GM23248 (cell line): ENCODE results near the gene SHC2.

Experiments used
- EZH2 ChIP-seq: fragments of 200-600 bp; sonication (generic); IDR thresholded peaks from 2 replicates; pipeline ENCODE4 v1.6.1; 2018; ENCODE audit warnings: antibody characterized with exemption, mild to moderate bottlenecking; ENCODE audit not compliant: insufficient read depth, poor library complexity, severe bottlenecking
- EZH2phosphoT487 ChIP-seq: fragments of 200-600 bp; sonication (generic); IDR thresholded peaks from 2 replicates; pipeline ENCODE4 v1.6.1; 2018; ENCODE audit warnings: antibody characterized with exemption, moderate library complexity, mild to moderate bottlenecking, low read depth; ENCODE audit not compliant: insufficient read depth

DNA sequence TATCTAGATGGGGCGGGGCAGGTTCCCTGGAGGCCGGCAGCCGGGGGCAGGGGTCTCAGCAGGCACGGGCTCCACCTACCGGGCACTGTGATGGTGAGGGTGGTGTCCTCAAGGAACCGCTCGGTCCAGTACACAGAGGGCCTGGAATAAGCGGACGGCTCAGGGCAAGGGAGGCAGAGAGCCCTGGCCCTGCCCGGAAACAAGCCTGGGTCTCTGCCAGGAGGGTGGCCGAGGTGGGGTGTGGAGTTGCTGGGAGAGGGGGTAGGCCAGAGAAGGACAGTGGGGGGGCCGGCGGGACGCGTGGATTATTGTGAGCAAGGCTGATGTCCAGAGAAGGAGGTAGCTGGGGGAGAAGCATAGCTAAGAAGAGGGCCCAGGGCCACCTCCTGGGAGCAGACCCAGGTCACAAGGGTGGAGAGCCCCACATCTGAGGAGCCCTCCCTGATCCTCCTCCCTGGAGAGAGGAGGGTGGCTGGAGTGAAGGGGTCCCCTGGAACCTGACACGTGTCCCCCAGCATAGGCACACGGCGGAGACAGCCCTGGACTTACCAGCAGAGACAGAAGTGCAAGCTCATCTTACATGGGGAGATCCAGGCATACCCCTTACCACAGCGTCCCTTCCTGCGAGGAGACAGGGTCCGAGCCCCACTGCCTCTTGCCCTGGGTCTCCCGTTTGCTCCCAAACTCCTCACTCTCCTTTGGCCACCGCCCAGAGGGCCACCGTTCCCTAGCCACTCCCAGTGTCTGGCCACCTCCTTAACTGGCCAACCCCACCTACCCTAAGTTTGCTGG, 87.2 kb downstream of the SHC2 start:
- TF ChIP-seq EZH2phosphoT487 = no peak
- TF ChIP-seq EZH2 = no peak
